ENCODE data around the gene AMOT. TPM values are rescaled to one million over a fixed set of nuclear protein-coding genes. Genes with fewer than 3 reads are reported as not detected.

Gene AMOT
- total and polyA plus RNA-seq, 5 donors, result 2.6 to 18.2 (median 12.8) TPM

DNA sequence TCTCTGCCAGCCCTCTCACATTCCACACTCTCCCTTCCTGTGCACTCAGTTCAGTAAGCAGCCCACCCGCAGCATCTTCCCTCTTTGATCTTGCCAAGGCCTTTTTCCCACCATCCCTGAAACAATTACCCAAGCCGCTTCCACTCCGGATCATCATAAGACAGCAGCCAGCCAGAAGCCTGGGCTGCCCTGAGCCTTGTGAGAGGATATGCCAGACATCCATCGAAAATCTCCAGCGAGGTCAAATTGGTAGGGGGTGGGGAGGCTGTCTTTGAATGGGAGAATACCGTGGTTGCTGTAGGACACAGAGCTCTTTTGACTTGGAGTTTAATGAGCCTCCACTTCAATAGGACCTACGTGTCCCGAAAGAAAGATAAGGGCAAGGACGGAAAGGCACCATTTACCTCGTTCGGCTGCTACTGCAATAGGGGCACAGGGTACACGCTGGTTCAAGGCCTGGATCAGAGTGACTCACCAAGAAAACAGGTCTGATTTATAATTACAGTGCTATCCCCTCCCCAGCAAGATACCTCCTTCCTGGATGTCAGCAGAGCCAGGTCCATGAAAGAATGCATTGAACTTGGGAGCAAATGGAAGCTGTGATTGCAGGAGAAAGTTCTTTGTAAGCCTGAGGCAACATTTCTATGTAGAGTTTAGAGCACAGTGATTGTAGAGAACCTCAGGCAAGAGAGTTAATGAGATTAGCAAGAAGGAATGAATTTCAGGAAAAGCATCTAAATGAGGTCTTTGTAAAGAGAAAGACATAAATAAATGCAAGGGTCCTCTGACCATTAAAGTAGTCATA, 39.5 kb downstream of the AMOT start:
- intact Hi-C loops (cut with DNase I), result no loop called here
- Histone ChIP-seq H3K27me3 (ENCODE audit: control insufficient read depth, insufficient read depth) (no peaks in the 10 kb centered on the region), H3K4me1 (ENCODE audit: control insufficient read depth, insufficient read depth, low read length) (no peaks in the 10 kb centered on the region), H3K4me3 (ENCODE audit: low read length) (no peak overlapping the region), H3K27ac (ENCODE audit: low read length) (no peak overlapping the region), H3K9me3 (ENCODE audit: control insufficient read depth, low read length) (no peaks in the 10 kb centered on the region)
- DNase-seq (no peak), ATAC-seq (no peak)
- WGBS, result 91% methylated on average over 12 of the region's 12 CpGs

DNA sequence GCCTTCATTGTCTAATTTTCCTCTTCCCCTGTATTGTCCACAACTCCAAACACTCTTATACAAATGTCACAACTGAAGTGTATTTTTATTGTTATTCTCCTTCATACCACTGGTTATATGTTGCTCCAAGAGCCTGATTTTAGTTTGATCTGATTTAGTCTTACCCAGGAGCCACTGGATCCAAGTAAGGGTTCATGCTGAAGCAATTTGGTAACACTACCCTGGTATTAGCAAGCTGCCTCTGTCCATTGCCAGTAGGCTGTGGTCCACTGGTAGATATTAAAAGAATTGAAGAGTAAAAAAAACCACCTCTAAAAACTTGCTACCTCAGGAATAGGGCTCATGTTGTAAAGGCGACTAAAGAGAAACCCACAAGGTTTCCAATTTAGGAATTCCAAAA, 41.2 kb downstream of the AMOT start:
- H3K4me1 ChIP-seq (ENCODE audit: control insufficient read depth, insufficient read depth, low read length), result no peaks in the 10 kb centered on the region
- no peak overlapping the region for H3K27ac ChIP-seq (ENCODE audit: low read length)
- DNase-seq (no peak), ATAC-seq (no peak)
- intact Hi-C loops (cut with DNase I), result no loop called here
- WGBS, result 97% methylated on average over 1 of the region's 1 CpG
- H3K4me3 ChIP-seq (ENCODE audit: low read length), result no peak overlapping the region
- no peaks in the 10 kb centered on the region for H3K9me3 ChIP-seq (ENCODE audit: control insufficient read depth, low read length)
- H3K27me3 ChIP-seq (ENCODE audit: control insufficient read depth, insufficient read depth), result no peaks in the 10 kb centered on the region

DNA sequence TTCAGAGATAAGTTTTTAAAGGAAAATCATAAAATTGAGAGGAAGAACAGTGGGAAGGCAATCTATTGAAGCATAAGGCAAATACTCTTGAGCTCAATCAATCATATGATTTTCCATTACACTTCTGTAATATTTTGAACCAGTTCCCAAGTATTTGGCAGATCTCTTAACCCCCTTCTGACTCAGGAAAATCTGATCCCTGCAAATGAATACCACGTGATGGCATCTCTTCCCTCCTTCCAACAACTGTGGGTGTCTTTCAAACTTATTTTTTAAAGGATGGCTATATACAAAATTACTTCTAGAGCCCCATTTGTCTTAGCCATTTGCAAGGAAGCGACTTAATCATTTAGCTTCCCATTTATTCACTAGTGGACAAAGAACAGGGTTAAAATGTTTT, 41.9 kb downstream of the AMOT start:
- Histone ChIP-seq H3K4me3 (ENCODE audit: low read length) (no peak overlapping the region), H3K9me3 (ENCODE audit: control insufficient read depth, low read length) (no peaks in the 10 kb centered on the region), H3K27ac (ENCODE audit: low read length) (no peak overlapping the region), H3K4me1 (ENCODE audit: control insufficient read depth, insufficient read depth, low read length) (no peaks in the 10 kb centered on the region), H3K27me3 (ENCODE audit: control insufficient read depth, insufficient read depth) (no peaks in the 10 kb centered on the region)
- DNase-seq (no peak), ATAC-seq (no peak)
- intact Hi-C loops (cut with DNase I), result no loop called here
- 91% methylated on average over 2 of the region's 2 CpGs for WGBS

DNA sequence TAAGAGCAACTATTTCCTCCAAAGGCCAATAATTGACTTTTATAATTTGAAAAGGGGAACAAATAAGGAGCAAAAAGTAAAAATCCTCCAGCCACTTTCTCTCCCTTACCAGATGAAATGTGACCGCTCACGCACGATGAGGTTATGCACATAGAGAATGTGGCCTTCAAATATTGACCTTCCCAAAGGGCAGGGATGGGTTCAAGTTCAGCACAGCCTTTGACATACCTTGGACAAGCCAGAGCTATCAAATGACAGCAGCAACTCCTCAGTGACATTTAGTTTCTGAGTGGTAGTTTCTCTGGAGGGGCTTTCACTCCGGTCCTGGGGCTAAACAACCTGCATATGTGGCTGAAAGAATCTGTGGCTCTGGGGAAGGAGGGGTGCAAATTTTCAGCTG, 50.7 kb downstream of the AMOT start:
- H3K27ac ChIP-seq (ENCODE audit: low read length), result no peak overlapping the region
- no peaks in the 10 kb centered on the region for H3K4me1 ChIP-seq (ENCODE audit: control insufficient read depth, insufficient read depth, low read length)
- intact Hi-C loops (cut with DNase I), result no loop called here
- ATAC-seq, result no peak
- no peaks in the 10 kb centered on the region for H3K9me3 ChIP-seq (ENCODE audit: control insufficient read depth, low read length)
- no peaks in the 10 kb centered on the region for H3K27me3 ChIP-seq (ENCODE audit: control insufficient read depth, insufficient read depth)
- H3K4me3 ChIP-seq (ENCODE audit: low read length), result no peak overlapping the region
- 97% methylated on average over 4 of the region's 4 CpGs for WGBS
- DNase-seq, result no peak

DNA sequence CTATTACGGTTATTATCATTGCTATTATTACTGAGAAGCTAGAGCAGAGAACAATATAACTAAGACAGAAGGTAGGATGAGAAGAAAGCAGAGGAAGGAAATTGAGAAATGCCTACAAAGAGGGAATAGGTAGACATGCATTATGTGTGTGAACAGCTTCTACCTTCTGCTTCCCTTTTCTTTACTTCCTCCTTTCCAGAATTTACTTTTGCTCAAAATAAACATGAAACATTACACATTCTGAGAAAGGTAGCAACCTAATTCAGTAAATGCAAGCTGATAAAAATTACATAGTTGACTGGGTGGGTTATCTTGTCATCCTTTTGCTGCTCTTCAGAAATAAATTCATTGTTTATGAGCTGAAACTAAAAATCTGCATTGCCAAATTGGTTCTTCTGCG, 54.6 kb downstream of the AMOT start:
- Histone ChIP-seq H3K27ac (ENCODE audit: low read length) (no peak overlapping the region), H3K4me3 (ENCODE audit: low read length) (no peak overlapping the region), H3K27me3 (ENCODE audit: control insufficient read depth, insufficient read depth) (no peaks in the 10 kb centered on the region), H3K9me3 (ENCODE audit: control insufficient read depth, low read length) (no peaks in the 10 kb centered on the region), H3K4me1 (ENCODE audit: control insufficient read depth, insufficient read depth, low read length) (no peaks in the 10 kb centered on the region)
- DNase-seq (no peak), ATAC-seq (no peak)
- intact Hi-C loops (cut with DNase I), result no loop called here
- 91% methylated on average over 2 of the region's 2 CpGs for WGBS

DNA sequence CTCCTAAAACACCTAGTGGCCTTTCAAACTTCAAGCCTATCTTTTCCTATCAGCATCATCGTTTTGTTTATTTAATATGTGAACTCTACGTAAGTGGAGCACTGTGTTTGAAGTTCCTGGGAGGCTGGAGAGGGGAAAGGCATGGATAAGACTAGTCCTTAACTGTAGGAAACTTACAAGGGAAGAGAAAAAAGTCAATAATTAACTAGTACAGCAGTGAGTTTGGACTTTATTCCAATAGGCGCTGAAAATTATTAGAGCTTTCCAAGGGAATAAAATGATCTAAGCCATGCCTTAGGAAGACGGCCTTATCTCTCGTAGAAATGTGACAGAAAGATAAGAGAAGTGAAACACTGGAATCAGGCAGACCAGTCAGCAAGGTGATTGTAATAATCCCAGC, 55.3 kb downstream of the AMOT start:
- no peak for ATAC-seq
- Histone ChIP-seq H3K4me3 (ENCODE audit: low read length) (no peak overlapping the region), H3K9me3 (ENCODE audit: control insufficient read depth, low read length) (no peaks in the 10 kb centered on the region), H3K27ac (ENCODE audit: low read length) (no peak overlapping the region), H3K4me1 (ENCODE audit: control insufficient read depth, insufficient read depth, low read length) (no peaks in the 10 kb centered on the region), H3K27me3 (ENCODE audit: control insufficient read depth, insufficient read depth) (no peaks in the 10 kb centered on the region)
- DNase-seq, result no peak
- intact Hi-C loops (cut with DNase I), result no loop called here
- WGBS, result 60% methylated on average over 5 of the region's 5 CpGs

DNA sequence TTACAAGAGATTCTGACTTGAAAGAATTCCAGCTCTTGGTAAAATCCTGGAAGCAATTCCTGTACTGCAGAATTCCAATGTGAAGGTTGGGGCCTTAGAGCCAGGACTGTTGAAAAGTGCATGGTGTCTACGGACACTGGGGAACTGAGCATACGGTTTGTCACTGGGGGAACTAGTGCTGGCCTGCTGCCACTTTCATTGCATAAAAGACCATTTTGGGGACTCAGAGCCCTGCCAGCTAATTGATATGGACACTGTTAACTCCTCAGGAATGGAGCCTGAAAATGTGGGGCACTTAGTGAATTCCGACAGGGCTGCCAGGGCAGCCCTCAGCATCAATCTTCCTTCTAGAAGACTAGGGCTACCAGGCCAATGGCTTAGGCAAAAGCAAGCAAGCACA, 55.9 kb downstream of the AMOT start:
- Histone ChIP-seq H3K9me3 (ENCODE audit: control insufficient read depth, low read length) (no peaks in the 10 kb centered on the region), H3K27ac (ENCODE audit: low read length) (no peak overlapping the region), H3K27me3 (ENCODE audit: control insufficient read depth, insufficient read depth) (no peaks in the 10 kb centered on the region), H3K4me3 (ENCODE audit: low read length) (no peak overlapping the region), H3K4me1 (ENCODE audit: control insufficient read depth, insufficient read depth, low read length) (no peaks in the 10 kb centered on the region)
- 80% methylated on average over 3 of the region's 3 CpGs for WGBS
- no peak for DNase-seq
- intact Hi-C loops (cut with DNase I), result no loop called here
- no peak for ATAC-seq

DNA sequence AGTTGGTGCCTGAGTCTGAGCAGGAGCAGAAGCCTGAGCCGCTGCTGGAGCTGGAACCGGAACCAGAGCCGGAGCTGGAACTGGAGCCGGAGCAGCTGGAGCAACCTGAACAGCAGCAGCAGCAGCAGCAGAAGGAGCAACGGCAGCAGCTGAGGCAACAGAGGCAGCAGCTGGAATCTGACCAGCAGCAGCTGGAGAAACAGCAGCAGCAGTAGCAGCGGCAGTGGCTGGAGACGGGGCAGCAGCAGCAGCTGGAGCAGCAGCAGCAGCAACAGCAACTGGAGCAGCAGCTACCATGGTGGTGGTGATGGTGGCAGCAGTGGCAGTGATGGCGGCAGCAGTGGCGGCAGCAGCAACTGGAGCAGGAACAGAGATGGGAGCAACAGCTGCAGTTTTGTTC, 61.5 kb downstream of the AMOT start:
- Histone ChIP-seq H3K27ac (ENCODE audit: low read length) (no peak overlapping the region), H3K27me3 (ENCODE audit: control insufficient read depth, insufficient read depth) (no peaks in the 10 kb centered on the region), H3K9me3 (ENCODE audit: control insufficient read depth, low read length) (no peaks in the 10 kb centered on the region), H3K4me3 (ENCODE audit: low read length) (no peak overlapping the region), H3K4me1 (ENCODE audit: control insufficient read depth, insufficient read depth, low read length) (no peaks in the 10 kb centered on the region)
- intact Hi-C loops (cut with DNase I), result no loop called here
- WGBS, result 93% methylated on average over 9 of the region's 9 CpGs
- ATAC-seq (no peak), DNase-seq (peak in 1 of 3 donors; percentile 41)

DNA sequence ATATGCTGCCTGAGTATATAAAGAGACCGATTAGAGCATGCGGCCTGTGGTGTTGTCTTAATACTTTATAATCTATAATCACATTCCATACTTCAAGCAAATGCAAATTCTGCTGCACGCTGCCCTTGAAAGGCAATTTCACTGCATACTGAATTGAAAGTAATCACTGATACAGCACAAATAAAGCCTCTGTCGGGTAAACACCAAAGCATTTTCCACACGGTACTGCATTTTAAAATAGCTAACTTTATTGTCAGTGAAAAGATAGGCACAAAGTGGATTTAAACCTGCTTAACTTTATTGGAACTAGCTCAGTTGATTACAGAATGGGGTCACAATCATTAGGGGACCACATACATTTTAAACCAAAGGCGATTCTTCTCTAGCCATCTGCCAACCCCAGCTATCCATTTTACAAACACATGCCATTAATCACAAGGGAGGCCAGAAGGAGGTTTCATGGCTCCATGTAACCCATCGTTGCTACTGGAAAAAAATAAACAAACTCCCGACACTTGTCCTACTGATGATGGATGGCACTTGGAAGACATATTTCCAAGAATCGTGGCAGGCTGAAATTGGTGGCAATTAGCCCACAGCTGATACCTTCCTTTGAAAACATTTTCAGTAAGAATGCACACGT, 65.9 kb downstream of the AMOT start:
- Histone ChIP-seq H3K4me1 (ENCODE audit: control insufficient read depth, insufficient read depth, low read length) (no peaks in the 10 kb centered on the region), H3K27ac (ENCODE audit: low read length) (no peak overlapping the region), H3K9me3 (ENCODE audit: control insufficient read depth, low read length) (no peaks in the 10 kb centered on the region), H3K4me3 (ENCODE audit: low read length) (no peak overlapping the region), H3K27me3 (ENCODE audit: control insufficient read depth, insufficient read depth) (no peaks in the 10 kb centered on the region)
- whole genome bisulfite sequencing, result 82% methylated on average over 10 of the region's 10 CpGs
- intact Hi-C loops (cut with DNase I), result no loop called here
- no peak for DNase-seq
- no peak for ATAC-seq

DNA sequence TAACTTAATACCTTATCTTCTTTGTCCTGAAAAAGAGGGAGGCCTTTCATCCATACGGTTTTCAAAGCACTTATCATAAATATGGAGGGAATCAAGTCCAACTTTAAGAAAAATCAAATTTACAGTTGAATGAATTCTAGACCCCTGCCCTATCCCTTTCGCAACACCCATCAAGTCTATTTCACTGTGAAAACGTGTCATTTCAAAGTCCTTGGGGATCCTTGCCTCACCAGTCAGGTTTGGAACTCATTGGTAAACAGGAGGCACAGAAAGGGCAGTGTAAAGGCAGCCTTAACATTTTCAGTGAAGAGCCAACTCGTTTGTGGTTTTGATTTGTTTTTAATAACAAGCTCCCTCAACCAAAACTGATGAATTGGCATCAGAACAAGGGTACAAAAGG, 66.5 kb downstream of the AMOT start:
- H3K4me1 ChIP-seq (ENCODE audit: control insufficient read depth, insufficient read depth, low read length), result no peaks in the 10 kb centered on the region
- DNase-seq, result no peak
- intact Hi-C loops (cut with DNase I), result no loop called here
- H3K27me3 ChIP-seq (ENCODE audit: control insufficient read depth, insufficient read depth), result no peaks in the 10 kb centered on the region
- H3K27ac ChIP-seq (ENCODE audit: low read length), result no peak overlapping the region
- no peaks in the 10 kb centered on the region for H3K9me3 ChIP-seq (ENCODE audit: control insufficient read depth, low read length)
- no peak for ATAC-seq
- 80% methylated on average over 4 of the region's 4 CpGs for WGBS
- no peak overlapping the region for H3K4me3 ChIP-seq (ENCODE audit: low read length)

DNA sequence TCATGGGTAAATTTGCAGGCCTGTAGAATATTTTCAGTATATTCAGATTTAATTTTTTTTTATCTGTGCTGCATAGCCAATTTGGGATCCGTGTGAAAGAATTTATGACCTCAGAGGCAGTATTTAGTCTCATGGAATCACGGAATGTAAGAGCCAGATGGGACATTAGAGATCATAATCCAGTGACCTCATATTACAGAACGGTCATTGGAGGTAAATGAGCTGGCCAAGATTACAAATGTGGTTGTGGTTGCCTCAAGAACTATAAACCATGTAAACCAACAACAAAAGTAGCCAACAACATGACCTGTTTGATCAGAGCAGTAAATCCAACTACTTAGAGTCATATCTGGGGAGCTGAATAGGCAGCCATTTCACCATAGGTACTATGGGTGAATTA, 71.6 kb downstream of the AMOT start:
- DNase-seq (no peak), ATAC-seq (no peak)
- intact Hi-C loops (cut with DNase I), result no loop called here

More for the DNA sequence above, 71.6 kb downstream of the AMOT start:
- H3K4me1 ChIP-seq (ENCODE audit: control insufficient read depth, insufficient read depth, low read length), result no peaks in the 10 kb centered on the region
- H3K4me3 ChIP-seq (ENCODE audit: low read length), result no peak overlapping the region
- no peaks in the 10 kb centered on the region for H3K27me3 ChIP-seq (ENCODE audit: control insufficient read depth, insufficient read depth)
- 56% methylated on average over 3 of the region's 3 CpGs for WGBS
- H3K27ac ChIP-seq (ENCODE audit: low read length), result no peak overlapping the region
- H3K9me3 ChIP-seq (ENCODE audit: control insufficient read depth, low read length), result no peaks in the 10 kb centered on the region
